ENCODE measurements around the gene BEST2. TPM values are rescaled to one million over a fixed set of nuclear protein-coding genes. Genes with fewer than 3 reads are reported as not detected.

Gene BEST2
- total RNA-seq, 1 donor from 2014 or later = not detected

DNA sequence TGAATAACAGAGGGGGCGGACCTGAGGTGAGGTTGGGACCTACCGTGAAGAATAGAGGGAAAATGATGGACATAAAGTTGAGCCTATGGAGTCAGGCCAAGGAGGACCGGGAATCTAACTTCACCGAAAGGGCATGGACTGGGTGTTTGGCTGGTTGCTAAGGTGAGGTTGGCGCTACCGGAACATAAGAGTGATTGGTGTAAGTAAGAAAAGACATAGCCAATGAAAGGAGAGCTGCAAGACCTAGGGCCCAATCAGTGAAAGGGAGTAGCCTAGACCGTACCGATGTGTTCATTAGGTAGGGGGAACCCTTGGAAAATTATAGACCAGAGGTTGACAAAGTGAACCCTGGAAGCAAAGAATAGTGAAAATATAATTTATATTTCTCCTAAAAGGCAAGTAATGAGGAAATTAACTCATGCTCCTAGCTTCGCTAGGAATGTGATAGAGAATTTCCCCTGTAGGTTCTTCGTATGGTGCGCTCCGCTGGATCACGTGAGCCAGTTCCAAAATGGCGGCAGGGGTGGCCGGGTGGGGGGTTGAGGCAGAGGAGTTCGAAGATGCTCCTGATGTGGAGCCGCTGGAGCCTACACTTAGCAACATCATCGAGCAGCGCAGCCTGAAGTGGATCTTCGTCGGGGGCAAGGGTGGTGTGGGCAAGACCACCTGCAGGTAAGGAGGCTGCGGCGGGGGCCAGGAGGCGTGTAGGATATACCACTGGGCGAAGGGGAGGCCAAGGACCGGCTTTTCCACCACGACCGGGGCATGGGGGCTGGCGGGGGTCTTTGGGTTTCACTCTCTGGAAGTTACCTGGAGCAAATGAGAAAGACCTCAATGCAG lies 14.4 kb upstream of the BEST2 start, which contains the start of gene GET3:
Gene GET3 (plus strand): TSS at position 503 of the 840 bp plus-strand sequence. CDS start 9 bp downstream, at position 512.
- no peaks in the 10 kb centered on the region for H3K9me3 Mint-ChIP-seq
- peaks cover 18% of the 10 kb centered on the region for H3K36me3 Mint-ChIP-seq (ENCODE audit: low read depth)
- peaks cover 28% of the 10 kb centered on the region for H3K4me1 Mint-ChIP-seq (ENCODE audit: low read depth)
- DNase-seq (ENCODE audit: low spot score) = peak; percentile 75
- H3K27ac Mint-ChIP-seq = peak within 1 kb of the TSS; percentile 83
- intact Hi-C loops (cut with micrococcal nuclease) = loop anchor here (1.0 to 10.0 kb wide), 9 partner anchors 15 to 1642 kb away; partner anchors contain the start of genes CALR, DHPS, FBXW9 and GCDH
- peak within 1 kb of the TSS; percentile 99 for H3K4me3 Mint-ChIP-seq
- H3K27me3 Mint-ChIP-seq (ENCODE audit: insufficient read depth) = no peaks in the 10 kb centered on the region

DNA sequence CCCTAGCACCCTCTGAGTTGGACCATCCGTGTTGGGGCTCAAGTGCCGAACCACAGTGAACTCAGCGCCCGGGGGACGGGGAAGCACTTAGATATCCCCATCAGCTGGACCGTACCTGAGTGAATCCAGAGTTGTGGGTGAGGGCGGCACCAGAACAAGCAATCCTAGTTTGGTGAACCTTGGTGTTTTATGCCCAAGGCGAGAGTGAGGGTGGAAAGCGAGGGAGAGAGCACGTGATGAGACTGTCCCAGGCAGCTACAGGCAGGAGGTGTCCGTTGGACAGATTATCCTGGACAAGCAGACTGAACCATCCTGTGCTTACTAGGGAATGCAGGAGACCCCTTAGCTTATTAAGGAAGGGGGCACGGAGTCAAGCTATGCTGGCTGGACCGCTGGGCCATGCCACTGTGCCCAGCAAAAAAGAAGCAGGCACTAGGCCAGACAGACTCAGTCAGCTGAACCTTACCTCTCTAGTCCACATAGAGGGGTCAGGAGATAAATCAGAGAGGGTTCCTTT lies 13.7 kb upstream of the BEST2 start:
- H3K4me1 Mint-ChIP-seq (ENCODE audit: low read depth) = peaks cover 23% of the 10 kb centered on the region
- H3K27ac Mint-ChIP-seq = peak overlapping the region; percentile 29
- H3K27me3 Mint-ChIP-seq (ENCODE audit: insufficient read depth) = no peaks in the 10 kb centered on the region
- intact Hi-C loops (cut with micrococcal nuclease) = loop anchor here (1.0 to 10.0 kb wide), 9 partner anchors 16 to 1643 kb away; partner anchors contain the start of genes CALR, DHPS, FBXW9 and GCDH
- H3K4me3 Mint-ChIP-seq = peak overlapping the region; percentile 99
- no peak for DNase-seq (ENCODE audit: low spot score)
- no peaks in the 10 kb centered on the region for H3K9me3 Mint-ChIP-seq
- peaks cover 17% of the 10 kb centered on the region for H3K36me3 Mint-ChIP-seq (ENCODE audit: low read depth)

DNA sequence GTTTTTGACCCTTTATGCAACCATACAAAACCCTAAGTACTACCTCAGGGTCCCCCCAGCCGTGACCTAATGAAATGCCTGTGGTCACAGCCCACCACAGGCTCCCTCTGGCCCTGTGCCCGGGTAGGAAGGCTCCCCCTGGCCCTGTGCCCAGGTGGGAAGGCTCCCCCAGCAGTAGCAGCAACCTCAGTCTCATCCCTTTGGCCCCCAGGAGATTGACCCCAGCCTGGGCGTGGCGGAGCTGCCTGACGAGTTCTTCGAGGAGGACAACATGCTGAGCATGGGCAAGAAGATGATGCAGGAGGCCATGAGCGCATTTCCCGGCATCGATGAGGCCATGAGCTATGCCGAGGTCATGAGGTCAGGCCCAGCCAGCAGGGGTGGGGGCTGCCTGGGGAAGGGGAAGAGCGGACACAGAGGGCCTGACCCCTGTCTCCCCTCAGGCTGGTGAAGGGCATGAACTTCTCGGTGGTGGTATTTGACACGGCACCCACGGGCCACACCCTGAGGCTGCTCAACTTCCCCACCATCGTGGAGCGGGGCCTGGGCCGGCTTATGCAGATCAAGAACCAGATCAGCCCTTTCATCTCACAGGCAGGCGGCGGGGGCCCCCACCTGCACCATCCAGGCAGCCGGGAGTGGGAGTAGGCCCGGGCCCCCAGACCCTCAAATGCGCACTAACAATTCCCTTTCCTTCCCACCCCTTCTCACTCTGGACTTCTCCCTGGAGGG lies 6.3 kb upstream of the BEST2 start:
- Mint-ChIP-seq H3K9me3 (peaks cover 6% of the 10 kb centered on the region), H3K4me3 (no peak overlapping the region), H3K4me1 (ENCODE audit: low read depth) (no peaks in the 10 kb centered on the region), H3K36me3 (ENCODE audit: low read depth) (peaks cover 29% of the 10 kb centered on the region), H3K27ac (no peak overlapping the region), H3K27me3 (ENCODE audit: insufficient read depth) (no peaks in the 10 kb centered on the region)
- intact Hi-C loops (cut with micrococcal nuclease) = no loop called here
- no peak for DNase-seq (ENCODE audit: low spot score)

DNA sequence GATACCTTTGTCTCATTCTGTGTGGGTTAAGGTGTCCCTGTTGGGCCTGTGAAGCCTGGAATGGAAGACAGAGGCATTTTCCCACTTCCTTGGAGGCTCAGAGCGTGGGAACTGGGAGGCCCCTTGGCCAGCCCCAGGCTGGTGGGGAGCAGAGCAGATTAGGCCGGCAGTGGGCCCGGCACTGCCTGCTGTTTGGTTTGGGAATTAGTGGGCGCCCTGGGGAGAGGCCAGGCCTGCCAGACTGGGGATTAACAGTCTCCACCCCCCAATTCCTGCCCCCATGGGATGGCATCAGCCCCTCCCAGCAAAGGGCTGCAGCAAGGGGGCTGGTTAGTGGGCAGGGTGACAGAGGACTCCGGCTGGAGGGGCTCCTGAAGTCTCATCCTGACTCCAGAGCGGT lies 3.1 kb upstream of the BEST2 start:
- no peak overlapping the region for H3K4me3 Mint-ChIP-seq
- intact Hi-C loops (cut with micrococcal nuclease) = no loop called here
- DNase-seq (ENCODE audit: low spot score) = no peak
- H3K9me3 Mint-ChIP-seq = peaks cover 6% of the 10 kb centered on the region
- H3K27ac Mint-ChIP-seq = no peak overlapping the region
- H3K36me3 Mint-ChIP-seq (ENCODE audit: low read depth) = peaks cover 22% of the 10 kb centered on the region
- peaks cover 5% of the 10 kb centered on the region for H3K27me3 Mint-ChIP-seq (ENCODE audit: insufficient read depth)
- no peaks in the 10 kb centered on the region for H3K4me1 Mint-ChIP-seq (ENCODE audit: low read depth)

DNA sequence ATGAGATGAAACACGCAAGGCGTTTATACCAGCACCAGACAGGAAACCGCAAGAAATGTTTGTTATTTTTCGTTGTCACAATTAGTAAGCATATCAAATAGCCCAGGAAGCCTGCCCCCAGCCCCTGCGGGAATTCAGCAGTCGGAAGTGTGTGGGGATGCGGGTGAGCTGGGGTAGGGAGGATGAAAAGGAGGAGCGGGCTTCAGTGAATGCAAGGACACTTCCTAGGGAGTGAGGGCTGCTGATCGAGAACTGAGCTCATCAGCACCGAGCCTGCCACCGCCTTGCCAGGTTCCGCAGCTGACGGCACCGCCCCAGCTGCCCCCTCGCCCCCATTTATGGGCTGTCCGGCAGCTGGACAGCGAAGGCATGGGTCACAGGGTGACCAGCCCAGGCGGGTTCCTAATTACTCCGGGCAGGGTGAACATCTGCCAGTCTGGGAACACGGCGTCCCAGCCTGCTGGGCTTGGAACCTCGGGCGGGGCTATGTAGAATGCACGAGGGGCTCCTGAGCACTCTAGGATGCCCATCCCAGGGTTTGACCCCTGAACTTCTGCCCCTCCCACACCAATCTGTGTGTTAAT lies 1.6 kb upstream of the BEST2 start:
- Mint-ChIP-seq H3K27me3 (ENCODE audit: insufficient read depth) (peaks cover 5% of the 10 kb centered on the region), H3K9me3 (peaks cover 6% of the 10 kb centered on the region), H3K4me3 (no peak overlapping the region), H3K4me1 (ENCODE audit: low read depth) (no peaks in the 10 kb centered on the region), H3K36me3 (ENCODE audit: low read depth) (peaks cover 18% of the 10 kb centered on the region), H3K27ac (no peak overlapping the region)
- intact Hi-C loops (cut with micrococcal nuclease) = no loop called here
- no peak for DNase-seq (ENCODE audit: low spot score)

DNA sequence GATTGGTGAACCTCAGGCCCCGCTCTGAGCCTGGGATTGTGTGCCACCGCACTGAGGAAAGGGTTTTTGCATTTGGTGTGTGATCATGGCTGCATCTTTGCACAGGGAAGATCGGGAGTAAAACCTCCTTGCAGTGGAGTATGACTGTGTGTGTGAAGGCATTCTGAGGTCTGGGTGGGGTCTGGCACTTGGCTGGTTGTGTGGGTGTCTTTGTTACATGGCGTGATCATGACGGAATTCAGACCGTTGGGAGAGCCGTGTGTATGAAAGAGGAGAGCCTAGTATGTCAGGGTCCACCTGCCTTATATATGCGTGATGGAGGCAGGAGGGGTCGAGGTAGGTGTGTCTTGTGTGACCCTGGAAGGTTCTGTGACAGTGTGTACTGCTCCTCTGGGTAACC lies 740 bp upstream of the BEST2 start:
- Mint-ChIP-seq H3K36me3 (ENCODE audit: low read depth) (peaks cover 15% of the 10 kb centered on the region), H3K4me1 (ENCODE audit: low read depth) (no peaks in the 10 kb centered on the region)
- intact Hi-C loops (cut with micrococcal nuclease) = no loop called here

DNA sequence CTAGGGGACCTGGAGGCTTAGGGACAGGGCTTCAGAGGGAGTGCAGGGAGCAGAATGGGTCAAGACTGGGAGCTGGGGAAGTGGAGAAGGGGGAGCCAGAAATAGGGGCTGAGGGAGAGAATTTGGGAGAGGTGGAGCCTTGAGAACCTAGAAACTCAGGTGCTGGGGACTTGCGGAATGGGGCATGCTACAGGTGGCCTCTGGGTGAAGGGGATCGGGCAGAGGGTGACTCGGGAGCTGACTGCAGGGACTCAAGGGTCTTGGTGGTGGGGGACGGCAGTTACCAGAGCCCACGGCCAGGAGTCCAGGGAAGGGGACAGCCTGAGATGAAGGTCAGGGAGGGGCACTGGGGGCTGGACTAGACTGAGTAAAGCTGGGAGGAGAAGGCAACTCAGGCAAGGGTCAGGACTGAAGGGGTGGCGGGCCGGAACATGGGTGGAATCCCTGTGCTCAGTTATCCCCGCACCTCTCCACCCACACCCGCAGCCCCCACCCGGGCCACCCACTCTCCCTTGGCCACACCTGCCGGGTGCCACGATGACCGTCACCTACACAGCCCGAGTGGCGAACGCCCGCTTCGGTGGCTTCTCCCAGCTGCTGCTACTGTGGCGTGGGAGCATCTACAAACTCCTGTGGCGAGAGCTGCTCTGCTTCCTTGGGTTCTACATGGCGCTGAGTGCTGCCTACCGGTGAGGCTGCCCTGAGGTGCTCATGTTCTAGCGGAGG lies 628 bp downstream of the BEST2 start:
- intact Hi-C loops (cut with micrococcal nuclease) = no loop called here
- H3K36me3 Mint-ChIP-seq (ENCODE audit: low read depth) = peaks cover 12% of the 10 kb centered on the region
- H3K4me1 Mint-ChIP-seq (ENCODE audit: low read depth) = peaks cover under 1% of the 10 kb centered on the region
- DNase-seq (ENCODE audit: low spot score) = no peak
- H3K27ac Mint-ChIP-seq = no peak overlapping the region
- H3K4me3 Mint-ChIP-seq = no peak overlapping the region
- H3K9me3 Mint-ChIP-seq = peaks cover 6% of the 10 kb centered on the region
- peaks cover 5% of the 10 kb centered on the region for H3K27me3 Mint-ChIP-seq (ENCODE audit: insufficient read depth)

More for the DNA sequence above, 740 bp upstream of the BEST2 start:
- Mint-ChIP-seq H3K4me3 (no peak overlapping the region), H3K27ac (no peak overlapping the region), H3K27me3 (ENCODE audit: insufficient read depth) (peaks cover 5% of the 10 kb centered on the region), H3K9me3 (peaks cover 6% of the 10 kb centered on the region)
- DNase-seq (ENCODE audit: low spot score) = no peak

DNA sequence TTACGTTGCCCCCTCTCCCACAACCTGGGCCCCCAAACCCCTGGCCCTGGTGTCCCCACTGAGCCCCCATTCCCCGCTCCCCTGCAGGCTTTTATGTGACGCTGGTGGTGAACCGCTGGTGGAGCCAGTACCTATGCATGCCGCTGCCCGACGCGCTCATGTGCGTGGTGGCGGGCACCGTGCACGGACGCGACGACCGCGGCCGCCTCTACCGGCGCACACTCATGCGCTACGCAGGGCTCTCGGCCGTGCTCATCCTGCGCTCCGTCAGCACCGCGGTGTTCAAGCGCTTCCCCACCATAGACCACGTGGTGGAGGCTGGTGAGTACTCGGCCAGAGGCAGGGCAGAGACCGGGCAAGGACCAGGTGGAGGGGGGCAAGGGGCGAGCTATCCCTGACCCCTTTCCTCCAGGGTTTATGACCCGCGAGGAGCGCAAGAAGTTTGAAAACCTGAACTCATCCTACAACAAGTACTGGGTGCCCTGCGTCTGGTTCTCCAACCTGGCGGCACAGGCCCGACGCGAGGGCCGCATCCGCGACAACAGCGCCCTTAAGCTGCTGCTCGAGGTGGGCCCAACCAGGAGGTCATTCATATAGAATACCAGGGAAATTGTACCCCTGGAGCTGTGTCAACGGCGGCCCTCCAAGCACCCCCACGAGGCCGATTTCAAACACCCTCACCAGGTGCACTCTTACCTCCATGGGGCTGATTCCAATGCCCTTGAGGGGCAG lies 3.0 kb downstream of the BEST2 start:
- no peaks in the 10 kb centered on the region for H3K36me3 Mint-ChIP-seq (ENCODE audit: low read depth)
- no peak for DNase-seq (ENCODE audit: low spot score)
- intact Hi-C loops (cut with micrococcal nuclease) = no loop called here
- H3K4me3 Mint-ChIP-seq = no peak overlapping the region
- peaks cover 10% of the 10 kb centered on the region for H3K27me3 Mint-ChIP-seq (ENCODE audit: insufficient read depth)
- H3K4me1 Mint-ChIP-seq (ENCODE audit: low read depth) = peaks cover 5% of the 10 kb centered on the region
- no peak overlapping the region for H3K27ac Mint-ChIP-seq
- H3K9me3 Mint-ChIP-seq = no peaks in the 10 kb centered on the region

DNA sequence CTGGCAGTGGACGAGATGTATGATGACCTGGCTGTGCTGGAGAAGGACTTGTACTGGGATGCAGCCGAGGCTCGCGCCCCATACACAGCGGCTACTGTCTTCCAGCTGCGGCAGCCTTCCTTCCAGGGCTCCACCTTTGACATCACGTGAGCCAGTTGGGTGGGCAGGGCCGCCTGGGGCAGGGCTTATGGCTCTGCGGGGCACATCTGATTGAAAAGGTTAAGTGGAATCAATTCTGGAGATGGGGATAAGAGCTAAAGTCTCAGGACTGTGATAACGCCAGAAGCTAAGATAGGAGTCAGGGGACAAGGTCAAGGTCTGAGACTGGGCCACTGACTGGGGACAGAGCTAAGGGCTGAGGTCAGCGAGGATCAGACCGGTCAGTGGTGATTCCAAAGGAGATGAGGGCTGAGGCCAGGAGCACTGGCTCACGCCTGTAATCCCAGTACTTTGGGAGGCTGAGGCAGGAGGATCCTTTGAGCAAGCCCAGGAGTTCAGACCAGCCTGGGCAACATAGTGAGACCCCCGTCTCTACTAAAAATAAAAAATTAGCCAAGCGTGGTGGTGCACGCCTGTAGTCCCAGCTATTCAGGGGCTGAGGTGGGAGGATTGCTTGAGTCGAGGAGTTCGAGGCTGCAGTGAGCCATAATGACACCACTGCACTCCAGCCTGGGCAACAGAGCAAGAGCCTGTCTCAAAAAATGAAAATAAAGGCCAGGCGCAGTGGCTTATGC lies 4.7 kb downstream of the BEST2 start:
- Mint-ChIP-seq H3K4me3 (peak overlapping the region; percentile 22), H3K27me3 (ENCODE audit: insufficient read depth) (peaks cover 10% of the 10 kb centered on the region), H3K27ac (no peak overlapping the region), H3K9me3 (no peaks in the 10 kb centered on the region), H3K36me3 (ENCODE audit: low read depth) (no peaks in the 10 kb centered on the region), H3K4me1 (ENCODE audit: low read depth) (peaks cover 5% of the 10 kb centered on the region)
- intact Hi-C loops (cut with micrococcal nuclease) = no loop called here
- DNase-seq (ENCODE audit: low spot score) = no peak

DNA sequence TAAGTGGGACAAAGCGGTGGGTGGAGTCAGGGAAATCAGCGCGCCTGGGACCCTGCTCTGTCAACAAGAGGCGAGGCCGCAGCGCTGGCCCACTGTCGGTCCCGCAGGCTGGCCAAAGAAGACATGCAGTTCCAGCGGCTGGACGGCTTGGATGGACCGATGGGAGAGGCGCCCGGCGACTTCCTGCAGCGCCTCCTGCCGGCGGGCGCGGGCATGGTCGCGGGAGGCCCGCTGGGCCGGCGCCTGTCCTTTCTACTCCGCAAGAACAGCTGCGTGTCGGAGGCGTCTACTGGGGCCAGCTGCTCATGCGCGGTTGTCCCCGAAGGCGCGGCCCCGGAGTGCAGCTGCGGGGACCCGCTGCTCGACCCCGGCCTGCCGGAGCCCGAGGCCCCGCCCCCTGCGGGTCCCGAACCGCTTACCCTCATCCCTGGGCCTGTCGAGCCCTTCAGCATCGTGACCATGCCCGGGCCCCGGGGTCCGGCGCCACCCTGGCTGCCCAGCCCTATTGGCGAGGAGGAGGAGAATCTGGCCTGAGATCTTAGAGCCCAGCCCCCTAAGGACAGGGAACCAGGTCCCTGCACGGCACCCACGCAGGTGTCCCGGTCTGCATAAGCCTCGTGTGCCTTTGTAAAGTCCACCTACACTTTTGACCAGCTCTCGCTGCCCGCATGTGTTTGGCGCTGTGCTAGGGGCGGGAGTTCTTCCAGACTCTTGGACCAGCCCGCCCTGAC lies 6.1 kb downstream of the BEST2 start:
- no peaks in the 10 kb centered on the region for H3K36me3 Mint-ChIP-seq (ENCODE audit: low read depth)
- H3K4me1 Mint-ChIP-seq (ENCODE audit: low read depth) = peaks cover 5% of the 10 kb centered on the region
- intact Hi-C loops (cut with micrococcal nuclease) = loop anchor here (1.0 kb wide), 3 partner anchors 24 to 193 kb away; no protein-coding TSS in a partner anchor
- peak overlapping the region; percentile 53 for H3K4me3 Mint-ChIP-seq
- H3K27ac Mint-ChIP-seq = no peak overlapping the region
- DNase-seq (ENCODE audit: low spot score) = peak; percentile 68
- peaks cover 8% of the 10 kb centered on the region for H3K27me3 Mint-ChIP-seq (ENCODE audit: insufficient read depth)
- H3K9me3 Mint-ChIP-seq = no peaks in the 10 kb centered on the region

DNA sequence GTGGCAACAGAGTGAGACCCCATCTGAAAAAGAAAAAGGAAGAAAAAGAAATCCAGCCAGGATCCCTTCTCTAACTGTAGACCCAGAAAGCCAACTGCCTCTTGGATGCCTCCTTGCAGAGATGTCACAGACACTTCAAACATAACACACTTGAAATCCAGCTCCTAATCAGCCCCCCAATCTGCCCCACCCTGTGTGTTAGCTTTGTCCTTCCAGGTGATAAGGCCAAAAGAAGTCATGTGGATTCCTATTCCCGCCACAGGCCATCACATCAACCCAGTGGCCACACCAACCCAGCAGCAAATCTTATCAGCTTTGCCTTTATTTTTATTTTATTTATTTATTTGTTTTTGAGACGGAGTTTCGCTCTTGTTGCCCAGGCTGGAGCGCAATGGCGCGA lies 8.1 kb downstream of the BEST2 start:
- Mint-ChIP-seq H3K4me3 (no peak overlapping the region), H3K27me3 (ENCODE audit: insufficient read depth) (peaks cover 8% of the 10 kb centered on the region), H3K27ac (no peak overlapping the region), H3K9me3 (no peaks in the 10 kb centered on the region), H3K36me3 (ENCODE audit: low read depth) (no peaks in the 10 kb centered on the region), H3K4me1 (ENCODE audit: low read depth) (peaks cover 5% of the 10 kb centered on the region)
- intact Hi-C loops (cut with micrococcal nuclease) = loop anchor here (1.0 kb wide), 2 partner anchors 37 to 88 kb away; no protein-coding TSS in a partner anchor
- DNase-seq (ENCODE audit: low spot score) = no peak
